A549 (cell line): Measurements from ENCODE around the gene FNTB. TPM values are rescaled to one million over a fixed set of nuclear protein-coding genes. Genes with fewer than 3 reads are reported as not detected.
A peak's percentile ranks its signal among the peaks of the same experiment; 100 is the strongest.

Source experiments
- ATOH8 ChIP-seq: fragments of 250-450 bp; sonication (Bioruptor Pico); IDR thresholded peaks from 2 replicates; pipeline ENCODE4 v1.5.0; 2020; ENCODE audit warnings: low read depth, mild to moderate bottlenecking, moderate library complexity
- BCL3 ChIP-seq: fragments of >200 bp; sonication (Bioruptor Twin); formaldehyde crosslinking; IDR thresholded peaks from 3 replicates; pipeline ENCODE4 v1.6.1; 2016
- BHLHE40 ChIP-seq: IDR thresholded peaks from 2 replicates; pipeline ENCODE4 v1.6.1; 2012; ENCODE audit warnings: low read depth, low read length, inconsistent platforms
- CBX2 ChIP-seq: fragments of 200-600 bp; sonication (generic); IDR thresholded peaks from 2 replicates; pipeline ENCODE4 v1.6.1; 2016; ENCODE audit warnings: low read depth, mild to moderate bottlenecking, borderline replicate concordance
- CBX8 ChIP-seq: fragments of 200-600 bp; sonication (generic); IDR thresholded peaks from 2 replicates; pipeline ENCODE4 v1.6.1; 2016
- CEBPB ChIP-seq, 2 experiments: fragments of >200 bp in 1 of 2; sonication (Bioruptor Twin) in 1 of 2; formaldehyde crosslinking in 1 of 2; IDR thresholded peaks; 2 replicates each; pipeline ENCODE4 v1.6.1; 2012 to 2016
- CTCF ChIP-seq: fragments of >200 bp; sonication (Bioruptor Twin); formaldehyde crosslinking; IDR thresholded peaks from 3 replicates; pipeline ENCODE4 v1.5.1; 2016
- E2F6 ChIP-seq: IDR thresholded peaks from 2 replicates; pipeline ENCODE4 v1.6.1; 2012; ENCODE audit warnings: low read depth, borderline replicate concordance
- EHMT2 ChIP-seq: fragments of 200-600 bp; sonication (generic); IDR thresholded peaks from 2 replicates; pipeline ENCODE4 v1.6.1; 2016; ENCODE audit warnings: antibody characterized with exemption, low read depth, mild to moderate bottlenecking, moderate library complexity
- EP300 ChIP-seq, 2 experiments: fragments of >200 bp; sonication (Bioruptor Twin); formaldehyde crosslinking; IDR thresholded peaks; 2 replicates in 1 of 2; 3 replicates in 1 of 2; pipeline ENCODE4 v1.6.1; 2016 to 2017
- ESRRA ChIP-seq: fragments of 150-350 bp; IDR thresholded peaks from 2 replicates; pipeline ENCODE4 v1.6.1; 2014; ENCODE audit warnings: mild to moderate bottlenecking, low read length, borderline replicate concordance
- FOXS1 ChIP-seq: fragments of 250-450 bp; sonication (Bioruptor Pico); IDR thresholded peaks from 2 replicates; pipeline ENCODE4 v1.5.0; 2020; ENCODE audit warnings: mild to moderate bottlenecking, moderate library complexity
- GATA3 ChIP-seq: IDR thresholded peaks from 2 replicates; pipeline ENCODE4 v1.6.1; 2012; ENCODE audit warnings: borderline replicate concordance
- HDAC2 ChIP-seq: fragments of 200-600 bp; sonication (generic); IDR thresholded peaks from 2 replicates; pipeline ENCODE4 v1.6.1; 2016
- HES2 ChIP-seq: fragments of >200 bp; sonication (Bioruptor Twin); formaldehyde crosslinking; IDR thresholded peaks from 2 replicates; pipeline ENCODE4 v1.6.1; 2016
- HEYL ChIP-seq: fragments of 250-450 bp; sonication (Bioruptor Pico); IDR thresholded peaks from 2 replicates; pipeline ENCODE4 v1.8.0; 2021; ENCODE audit warnings: mild to moderate bottlenecking, moderate library complexity
- HOXA7 ChIP-seq: fragments of 250-450 bp; sonication (Bioruptor Pico); IDR thresholded peaks from 2 replicates; pipeline ENCODE4 v1.5.0; 2020; ENCODE audit warnings: mild to moderate bottlenecking, moderate library complexity
- HOXB13 ChIP-seq: fragments of 250-450 bp; sonication (Bioruptor Pico); IDR thresholded peaks from 2 replicates; pipeline ENCODE4 v1.5.0; 2020; ENCODE audit warnings: low read depth, mild to moderate bottlenecking, moderate library complexity
- JUN ChIP-seq, 2 experiments: fragments of >200 bp; sonication (Bioruptor Twin); formaldehyde crosslinking; IDR thresholded peaks; 2 replicates in 1 of 2; 3 replicates in 1 of 2; pipeline ENCODE4 v1.6.1; 2016 to 2017
- JUNB ChIP-seq: fragments of >200 bp; sonication (Bioruptor Twin); formaldehyde crosslinking; IDR thresholded peaks from 2 replicates; pipeline ENCODE4 v1.6.1; 2016
- KDM1A ChIP-seq: fragments of 200-600 bp; sonication (generic); IDR thresholded peaks from 2 replicates; pipeline ENCODE4 v1.6.1; 2016; ENCODE audit warnings: low read depth, mild to moderate bottlenecking
- KDM5A ChIP-seq: fragments of 200-600 bp; sonication (generic); IDR thresholded peaks from 2 replicates; pipeline ENCODE4 v1.6.1; 2016; ENCODE audit warnings: antibody characterized with exemption, mild to moderate bottlenecking
- MYC ChIP-seq: IDR thresholded peaks from 2 replicates; pipeline ENCODE4 v1.6.1; 2012; ENCODE audit warnings: mild to moderate bottlenecking, inconsistent platforms, low read length, improper control_type of control experiment, borderline replicate concordance
- NPAS2 ChIP-seq: fragments of 250-450 bp; sonication (Bioruptor Pico); IDR thresholded peaks from 2 replicates; pipeline ENCODE4 v1.8.0; 2022; ENCODE audit warnings: mild to moderate bottlenecking, moderate library complexity, borderline replicate concordance
- PBX3 ChIP-seq: IDR thresholded peaks from 2 replicates; pipeline ENCODE4 v1.6.1; 2012
- POLR2A ChIP-seq: IDR thresholded peaks from 2 replicates; pipeline ENCODE4 v1.6.1; 2012; ENCODE audit warnings: mild to moderate bottlenecking, low read length
- RAD21 ChIP-seq, 2 experiments: fragments of >200 bp in 1 of 2; sonication (Bioruptor Twin) in 1 of 2; formaldehyde crosslinking in 1 of 2; IDR thresholded peaks in 1 of 2; conservative IDR thresholded peaks in 1 of 2; 2 replicates in 1 of 2; 3 replicates in 1 of 2; pipeline ENCODE4 v1.6.1; 2012 to 2018; ENCODE audit warnings: inconsistent platforms in 1 of 2
- RARB ChIP-seq: fragments of 250-450 bp; sonication (Bioruptor Pico); IDR thresholded peaks from 2 replicates; pipeline ENCODE4 v1.8.0; 2021; ENCODE audit warnings: mild to moderate bottlenecking, moderate library complexity
- REST ChIP-seq: fragments of 200-600 bp; sonication (generic); IDR thresholded peaks from 2 replicates; pipeline ENCODE4 v1.6.1; 2016; ENCODE audit warnings: antibody characterized with exemption, mild to moderate bottlenecking, moderate library complexity
- RFX5 ChIP-seq: fragments of 450-650 bp; IDR thresholded peaks from 2 replicates; pipeline ENCODE4 v1.7.1; 2014; ENCODE audit warnings: antibody characterized with exemption, mild to moderate bottlenecking, moderate library complexity
- RNF2 ChIP-seq: fragments of 200-600 bp; sonication (generic); IDR thresholded peaks from 2 replicates; pipeline ENCODE4 v1.6.1; 2016; ENCODE audit warnings: low read depth, mild to moderate bottlenecking, antibody characterized with exemption, moderate library complexity, borderline replicate concordance
- SMC3 ChIP-seq: fragments of >200 bp; sonication (Bioruptor Twin); formaldehyde crosslinking; IDR thresholded peaks from 3 replicates; pipeline ENCODE4 v1.6.1; 2018; ENCODE audit warnings: inconsistent platforms
- SREBF2 ChIP-seq: fragments of 450-650 bp; IDR thresholded peaks from 2 replicates; pipeline ENCODE4 v1.6.1; 2014; ENCODE audit warnings: mild to moderate bottlenecking, moderate library complexity
- ZFP36 ChIP-seq: fragments of 450-650 bp; IDR thresholded peaks from 2 replicates; pipeline ENCODE4 v1.6.1; 2014; ENCODE audit warnings: borderline replicate concordance; ENCODE audit not compliant: partially characterized antibody
- ZNF302 ChIP-seq: fragments of 250-450 bp; sonication (Bioruptor Pico); IDR thresholded peaks from 2 replicates; pipeline ENCODE4 v1.9.0; 2021; ENCODE audit warnings: inconsistent platforms, mild to moderate bottlenecking, moderate library complexity
- polyA plus RNA-seq, 4 experiments: library from polyadenylated mRNA; depleted of rRNA in 3 of 4; stranded (reverse); fragments of >200 nt; fragmentation: RNase III in 1 of 4; extraction: RNeasy Plus Mini Kit Qiagen cat#74134 plus additional on column Dnase treatment in 1 of 4; gene quantifications; 2 replicates in 3 of 4; 3 replicates in 1 of 4; pipeline ENCODE4 v1.2.3, GENCODE V29; 2011 to 2017

The FNTB gene
- polyA plus RNA-seq, 2 of the 4 experiments (the other 2 are of a cell fraction) = 28.5 to 41.9 TPM

- TF ChIP-seq HDAC2 (no peak), SREBF2 (no peak), HEYL (CRISPR knock-in tag) (no peak), HOXA7 (CRISPR knock-in tag) (no peak), SMC3 (no peak; the same call in 2 of the 3 replicates), RAD21 (conservative IDR thresholded peaks at IDR 0.05 in 1 of 2, IDR thresholded peaks at IDR 0.05 in 1 of 2) (no peak; a peak in 1 of 5 replicates), CBX8 (no peak), ZFP36 (no peak), KDM1A (no peak), NPAS2 (CRISPR knock-in tag) (peak; percentile 72), FOXS1 (CRISPR knock-in tag) (no peak), CEBPB (IDR thresholded peaks at IDR 0.05) (no peak), REST (no peak), KDM5A (no peak), JUNB (no peak), JUN (IDR thresholded peaks at IDR 0.05) (peak in 1 of 2 experiments; percentile 67; a peak in 3 of 5 replicates), RFX5 (no peak), BCL3 (peak; percentile 38; the same call in 1 of the 3 replicates), PBX3 (no peak), GATA3 (no peak; the same call in 1 of the 2 replicates), E2F6 (peak; percentile 85), RARB (CRISPR knock-in tag) (no peak), ZNF302 (CRISPR knock-in tag) (no peak), CBX2 (no peak), EP300 (IDR thresholded peaks at IDR 0.05) (no peak), HOXB13 (peak; percentile 30; the same call in 1 of the 2 replicates), HES2 (no peak), ESRRA (no peak), RNF2 (no peak), ATOH8 (CRISPR knock-in tag) (no peak), BHLHE40 (peak; percentile 55), POLR2A (peak; percentile 65), CTCF (no peak), MYC (peak; percentile 90), EHMT2 (no peak)
These were observed 115.9 kb downstream of the FNTB start, which contains the start of gene MAX (continued) for GRCh38 chr14:65102441-65103149.
